DMS 273 (cell line): ENCODE measurements around the gene COQ10A.

Experiments used
- DNase-seq: peaks from one replicate; lab custom pipeline; 2025; ENCODE audit not compliant: unreplicated experiment; lab: John Stamatoyannopoulos, UW

Gene COQ10A

DNA sequence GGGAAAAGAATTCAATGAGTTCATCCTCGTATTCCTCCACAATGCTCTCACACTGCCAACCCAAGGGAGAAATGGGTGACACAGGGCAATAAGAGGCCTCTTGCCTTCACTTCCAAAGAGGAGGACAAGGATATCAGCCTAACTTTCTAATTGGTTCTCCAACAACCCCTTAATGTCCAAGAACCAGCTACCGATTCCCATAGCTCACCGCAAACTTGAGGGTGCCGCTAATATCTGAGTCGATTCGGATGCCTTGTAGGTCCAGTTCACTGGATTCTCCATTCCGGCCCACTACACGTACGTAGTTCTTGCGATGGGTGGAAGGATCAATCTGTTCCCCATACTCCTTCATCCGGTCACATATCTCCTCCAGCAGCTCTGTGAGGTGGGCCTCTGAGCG is 44.3 kb downstream of the COQ10A start:
- DNase-seq: no peak

DNA sequence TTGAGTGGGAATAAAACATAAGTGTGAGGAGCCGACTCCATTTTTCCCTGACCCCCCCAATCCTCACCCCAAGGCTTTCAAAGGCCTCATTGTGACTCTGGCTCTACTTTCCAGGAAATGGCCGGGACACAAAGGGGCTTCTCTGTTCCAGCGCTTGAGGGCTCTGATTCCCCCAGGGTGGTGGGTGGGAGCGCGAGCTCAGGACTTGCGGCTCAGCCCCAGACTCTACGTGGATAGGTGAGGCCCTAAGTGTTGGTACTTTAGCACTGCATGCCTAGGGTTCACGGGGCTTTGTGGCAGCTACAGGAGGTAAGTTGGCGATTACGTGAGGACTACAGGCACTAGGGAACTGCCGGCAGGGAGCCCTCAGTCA is 48.5 kb downstream of the COQ10A start:
- no peak for DNase-seq

DNA sequence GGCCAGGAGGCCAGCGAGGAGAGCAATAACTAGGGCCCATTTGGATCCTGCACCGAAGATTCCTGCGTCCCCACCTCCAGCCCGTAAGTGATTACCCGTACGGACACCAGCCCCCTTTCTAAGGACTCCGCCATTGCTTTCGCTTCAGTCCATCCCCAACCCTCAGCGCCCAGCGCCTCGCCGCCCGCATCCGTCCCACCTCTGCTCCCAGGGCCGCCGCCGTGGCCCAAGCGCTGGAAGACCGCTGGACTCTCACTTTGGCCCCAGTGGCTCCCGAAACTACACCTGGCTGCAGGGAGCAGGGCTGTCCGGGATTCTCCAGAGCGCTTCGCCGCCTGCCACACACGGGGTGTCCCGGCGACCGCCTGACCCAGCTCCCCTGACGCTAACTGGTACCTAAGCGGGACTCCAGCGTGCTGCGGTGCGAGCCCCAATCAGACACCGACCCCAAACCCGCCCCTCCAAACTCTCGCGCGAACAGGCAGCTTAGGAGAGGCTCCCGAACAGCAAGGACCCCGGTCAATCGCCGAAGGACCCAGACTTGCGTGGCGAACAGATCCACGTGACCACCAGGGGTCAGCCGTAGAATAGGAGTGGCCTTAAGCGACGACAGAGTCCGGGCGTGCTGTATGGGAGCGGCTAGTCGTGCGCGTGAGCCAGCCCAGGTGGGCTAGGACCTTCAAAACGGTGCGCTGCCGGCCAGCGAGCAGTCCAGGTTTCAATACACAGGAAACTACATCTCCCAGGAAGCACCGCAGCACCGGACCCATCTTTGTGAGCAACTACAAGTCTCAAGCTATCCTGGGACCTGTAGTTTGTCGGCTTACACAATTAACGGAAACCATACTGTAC is 49.1 kb downstream of the COQ10A start, which contains the start of gene CNPY2:
Gene CNPY2 (minus strand): TSS at position 367 of the 852 bp plus-strand sequence. CDS start 771 bp downstream, outside the sequence.
- peak; percentile 97 for DNase-seq

DNA sequence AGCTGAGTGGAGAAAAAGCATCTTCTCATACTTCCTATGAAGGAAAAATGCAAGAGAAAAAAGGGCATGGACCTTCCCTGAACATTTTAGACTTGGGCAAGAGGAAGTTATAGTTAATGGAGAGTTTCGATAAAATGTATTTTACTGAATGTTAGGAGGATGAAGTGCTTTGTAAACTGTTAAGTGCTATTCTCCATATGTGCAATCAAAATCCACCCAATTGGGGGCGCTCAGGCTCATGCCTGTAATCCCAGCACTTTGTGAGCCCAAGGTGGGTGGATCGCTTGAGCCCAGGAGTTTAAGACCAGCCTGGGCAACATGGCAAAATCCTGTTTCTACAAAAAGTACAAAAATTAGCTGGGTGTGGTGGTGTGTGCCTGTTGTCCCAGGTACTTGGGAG is 50.9 kb downstream of the COQ10A start:
- DNase-seq: no peak
